BJ (cell line): Measurements from ENCODE around the gene PLD6. TPM values are rescaled to one million over a fixed set of nuclear protein-coding genes. Genes with fewer than 3 reads are reported as not detected.

Source experiments
- CTCF ChIA-PET: fragments of 350-600 bp; formaldehyde crosslinking; extraction: SDS; loops from one replicate; lab custom pipeline; 2021; ENCODE audit warnings: antibody characterized with exemption, inconsistent platforms; lab: Yijun Ruan, JAX
- POLR2A ChIA-PET: fragments of 300-600 bp; sonication (Branson Sonifier 250); formaldehyde crosslinking; extraction: SDS; loops from one replicate; lab custom pipeline; 2021; ENCODE audit warnings: antibody characterized with exemption; lab: Charles Lee
- DNase-seq: peaks from one replicate; pipeline ENCODE4 v3.0.0-alpha.2; 2011; ENCODE audit warnings: low read depth
- H3K27me3 ChIP-seq: 2 replicates; pipeline ENCODE4 v1.6.0; 2011; ENCODE audit warnings: low read length; ENCODE audit not compliant: control insufficient read depth, insufficient read depth
- H3K36me3 ChIP-seq: 2 replicates; pipeline ENCODE4 v1.5.1; 2011; ENCODE audit warnings: low read length; ENCODE audit not compliant: control insufficient read depth, insufficient read depth
- H3K4me3 ChIP-seq: 2 replicates; pipeline ENCODE4 v1.5.1; 2011; ENCODE audit warnings: low read depth, mild to moderate bottlenecking, control low read depth, low read length
- polyA plus RNA-seq: library from polyadenylated mRNA; depleted of rRNA; stranded (reverse); fragments of >200 nt; gene quantifications from 2 replicates; pipeline ENCODE4 v1.2.3, GENCODE V29; 2011
- TF ChIP-seq, protein P1 (sequence below): IDR thresholded peaks from 2 replicates; pipeline ENCODE4 v1.5.1; 2011; ENCODE audit warnings: low read depth, mild to moderate bottlenecking, control low read depth, inconsistent platforms, low read length, moderate library complexity; ENCODE audit not compliant: insufficient read depth

Gene PLD6
- polyA plus RNA-seq, 1 experiment: 1.5 TPM

DNA sequence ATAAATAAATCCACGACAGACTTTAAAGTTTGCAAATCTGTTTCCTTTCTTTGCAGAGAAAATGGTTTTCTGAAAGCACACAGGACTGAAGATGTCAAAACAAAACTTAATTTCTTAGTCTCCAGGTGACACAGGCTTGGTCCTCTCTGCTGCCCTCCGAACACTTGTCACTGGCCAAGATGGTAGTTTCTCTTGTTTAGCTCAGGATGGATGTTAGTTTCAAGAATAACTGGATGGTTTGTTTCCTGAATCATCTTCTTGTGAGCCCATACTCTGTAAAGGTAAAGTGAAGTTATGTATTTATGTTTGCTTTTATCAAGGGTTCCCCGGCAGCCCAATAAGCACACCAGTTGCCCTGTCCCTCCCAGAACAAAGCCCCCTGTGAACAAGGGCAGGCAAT lies 40.7 kb upstream of the PLD6 start:
- ChIA-PET CTCF (interaction anchor here (1.0 to 1.4 kb wide), 2 partner anchors 15 to 21 kb away, joined by 3 read pairs; no protein-coding TSS in a partner anchor), POLR2A (no interaction called here)
- no peak for DNase-seq
- Histone ChIP-seq H3K27me3 (no peaks in the 10 kb centered on the region), H3K4me3 (no peak overlapping the region), H3K36me3 (peaks cover 2% of the 10 kb centered on the region)
- TF ChIP-seq, protein P1, sequence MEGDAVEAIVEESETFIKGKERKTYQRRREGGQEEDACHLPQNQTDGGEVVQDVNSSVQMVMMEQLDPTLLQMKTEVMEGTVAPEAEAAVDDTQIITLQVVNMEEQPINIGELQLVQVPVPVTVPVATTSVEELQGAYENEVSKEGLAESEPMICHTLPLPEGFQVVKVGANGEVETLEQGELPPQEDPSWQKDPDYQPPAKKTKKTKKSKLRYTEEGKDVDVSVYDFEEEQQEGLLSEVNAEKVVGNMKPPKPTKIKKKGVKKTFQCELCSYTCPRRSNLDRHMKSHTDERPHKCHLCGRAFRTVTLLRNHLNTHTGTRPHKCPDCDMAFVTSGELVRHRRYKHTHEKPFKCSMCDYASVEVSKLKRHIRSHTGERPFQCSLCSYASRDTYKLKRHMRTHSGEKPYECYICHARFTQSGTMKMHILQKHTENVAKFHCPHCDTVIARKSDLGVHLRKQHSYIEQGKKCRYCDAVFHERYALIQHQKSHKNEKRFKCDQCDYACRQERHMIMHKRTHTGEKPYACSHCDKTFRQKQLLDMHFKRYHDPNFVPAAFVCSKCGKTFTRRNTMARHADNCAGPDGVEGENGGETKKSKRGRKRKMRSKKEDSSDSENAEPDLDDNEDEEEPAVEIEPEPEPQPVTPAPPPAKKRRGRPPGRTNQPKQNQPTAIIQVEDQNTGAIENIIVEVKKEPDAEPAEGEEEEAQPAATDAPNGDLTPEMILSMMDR: no peak

DNA sequence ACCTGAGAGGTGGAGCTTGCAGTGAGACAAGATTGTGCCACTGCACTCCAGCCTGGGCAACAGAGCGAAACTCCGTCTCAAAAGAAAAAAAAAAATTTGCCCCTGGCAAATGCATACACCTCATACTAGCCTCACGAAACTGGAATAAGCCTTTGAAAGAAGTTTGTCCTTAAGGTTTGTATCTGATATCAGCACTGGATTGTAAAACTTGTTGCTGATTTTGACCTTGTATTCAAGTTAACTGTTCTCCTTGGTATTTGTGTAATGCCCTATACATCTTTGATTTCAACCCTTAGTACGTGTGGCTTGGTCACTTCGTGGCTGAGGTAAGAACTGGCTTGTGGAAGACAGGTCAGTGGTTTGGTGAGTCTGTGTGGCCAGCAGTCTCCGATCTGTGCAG lies 37.0 kb upstream of the PLD6 start:
- H3K4me3 ChIP-seq: no peak overlapping the region
- DNase-seq: no peak
- no peaks in the 10 kb centered on the region for H3K27me3 ChIP-seq
- peaks cover 2% of the 10 kb centered on the region for H3K36me3 ChIP-seq
- POLR2A ChIA-PET: no interaction called here
- TF ChIP-seq, protein P1: no peak
- CTCF ChIA-PET: no interaction called here

DNA sequence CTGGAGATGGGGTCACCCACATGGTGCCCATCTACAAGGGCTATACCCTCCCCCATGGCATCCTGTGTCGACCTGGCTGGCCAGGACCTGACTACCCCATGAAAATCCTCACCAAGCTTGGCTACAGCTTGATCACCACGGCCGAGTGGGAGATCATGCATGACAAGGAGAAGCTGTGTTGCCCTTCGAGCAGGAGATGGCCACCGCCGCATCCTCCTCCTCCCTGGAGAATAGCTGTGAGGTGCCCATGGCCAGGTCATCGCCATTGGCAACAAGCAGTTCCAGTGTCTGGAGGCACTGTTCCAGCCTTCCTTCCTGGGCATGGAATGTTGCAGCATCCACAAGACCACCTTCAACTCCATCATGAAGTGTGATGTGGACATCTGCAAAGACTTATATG lies 36.1 kb upstream of the PLD6 start:
- POLR2A ChIA-PET: no interaction called here
- CTCF ChIA-PET: no interaction called here
- no peak overlapping the region for H3K4me3 ChIP-seq
- H3K27me3 ChIP-seq: no peaks in the 10 kb centered on the region
- no peak for DNase-seq
- no peaks in the 10 kb centered on the region; the same call in 1 of the 2 replicates for H3K36me3 ChIP-seq
- TF ChIP-seq, protein P1: no peak

DNA sequence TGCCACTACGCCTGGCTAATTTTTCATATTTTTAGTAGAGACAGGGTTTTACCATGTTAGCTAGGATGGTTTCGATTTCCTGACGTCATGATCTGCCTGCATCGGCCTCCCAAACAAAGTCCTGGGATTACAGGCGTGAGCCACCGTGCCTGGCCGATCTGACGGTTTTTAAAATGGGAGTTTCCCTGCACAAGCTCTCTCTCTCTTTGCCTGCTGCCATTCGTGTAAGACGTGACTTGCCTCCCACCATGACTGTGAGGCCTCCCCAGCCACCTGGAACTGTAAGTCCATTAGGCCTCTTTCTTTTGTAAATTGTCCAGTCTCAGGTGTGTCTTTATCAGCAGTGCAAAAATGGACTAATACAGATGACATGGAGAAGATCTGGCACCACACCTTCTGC lies 35.5 kb upstream of the PLD6 start:
- H3K4me3 ChIP-seq: no peak overlapping the region
- POLR2A ChIA-PET: no interaction called here
- no peaks in the 10 kb centered on the region for H3K27me3 ChIP-seq
- no peak for DNase-seq
- TF ChIP-seq, protein P1: no peak
- CTCF ChIA-PET: no interaction called here
- no peaks in the 10 kb centered on the region for H3K36me3 ChIP-seq

DNA sequence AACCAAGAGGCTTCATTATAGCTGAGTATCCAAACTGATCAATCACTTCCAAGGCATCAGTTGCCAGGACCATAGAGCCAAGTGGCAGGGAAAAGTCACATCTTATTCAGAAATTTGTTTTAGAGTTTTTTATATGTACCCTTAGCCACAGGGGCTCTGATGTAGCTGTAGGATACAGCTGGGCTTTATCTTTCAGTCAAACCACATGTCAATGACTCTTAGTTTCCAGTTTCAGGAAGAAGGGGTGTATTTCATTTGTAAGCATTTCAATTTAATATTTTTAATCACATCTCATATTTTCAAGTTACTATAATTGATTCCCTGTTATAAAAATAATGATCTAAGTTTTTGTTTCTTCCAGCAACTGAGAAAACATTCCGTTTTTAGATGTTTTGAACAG lies 33.7 kb upstream of the PLD6 start:
- ChIA-PET CTCF (no interaction called here), POLR2A (no interaction called here)
- Histone ChIP-seq H3K27me3 (no peaks in the 10 kb centered on the region), H3K36me3 (no peaks in the 10 kb centered on the region), H3K4me3 (no peak overlapping the region)
- TF ChIP-seq, protein P1: no peak
- no peak for DNase-seq
